ENCODE results near the gene CXCR6. TPM values are rescaled to one million over a fixed set of nuclear protein-coding genes. Genes with fewer than 3 reads are reported as not detected.

The CXCR6 gene
- polyA plus RNA-seq, 1 donor: 0.45 TPM

- DNase-seq: no peak
Measured at GRCh38 chr3:45949432-45949831, 6.2 kb downstream of the CXCR6 start.

DNA sequence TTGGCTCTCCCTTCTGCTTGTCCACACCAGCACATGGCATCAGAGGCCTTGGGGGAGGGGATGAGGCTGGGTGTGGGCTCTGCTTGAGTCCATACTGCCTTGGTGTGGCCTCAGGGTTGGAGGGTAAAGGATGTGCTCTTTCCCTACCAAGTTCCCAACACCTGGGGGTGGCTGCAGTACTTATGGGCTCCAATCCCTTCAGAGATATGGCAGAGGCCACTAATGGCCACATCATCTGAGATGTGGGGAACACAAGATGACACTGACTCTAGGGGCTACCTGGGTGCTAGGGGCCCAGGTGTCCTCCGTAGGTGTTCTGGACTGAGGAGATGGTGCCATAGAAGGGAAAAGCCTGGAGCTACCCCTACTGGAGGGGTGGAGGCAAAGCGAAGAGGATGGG lies 6.9 kb downstream of the CXCR6 start:
- DNase-seq: no peak

GRCh38 chr3:45950686-45951600 lies 7.7 kb downstream of the CXCR6 start:
- no peak for DNase-seq

DNA sequence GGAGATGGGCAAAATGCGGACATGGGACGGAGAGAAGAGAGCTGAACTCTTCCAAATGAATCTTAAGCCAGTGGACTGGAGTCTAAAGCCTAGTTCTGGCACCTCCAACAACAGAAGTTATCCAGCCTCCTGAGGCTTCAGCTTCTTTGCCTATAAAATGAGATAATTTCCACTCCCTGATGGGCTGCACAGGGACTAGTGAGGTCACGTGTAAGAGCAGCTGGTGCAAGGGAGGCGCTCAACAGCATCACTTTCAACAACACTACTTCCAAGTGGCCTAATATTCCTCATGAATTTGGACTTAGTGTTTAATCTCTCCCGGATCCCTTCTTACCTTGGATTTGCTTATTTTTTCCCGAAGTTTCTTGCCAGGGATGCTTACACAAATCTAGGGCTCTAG lies 8.7 kb downstream of the CXCR6 start:
- DNase-seq: no peak

DNA sequence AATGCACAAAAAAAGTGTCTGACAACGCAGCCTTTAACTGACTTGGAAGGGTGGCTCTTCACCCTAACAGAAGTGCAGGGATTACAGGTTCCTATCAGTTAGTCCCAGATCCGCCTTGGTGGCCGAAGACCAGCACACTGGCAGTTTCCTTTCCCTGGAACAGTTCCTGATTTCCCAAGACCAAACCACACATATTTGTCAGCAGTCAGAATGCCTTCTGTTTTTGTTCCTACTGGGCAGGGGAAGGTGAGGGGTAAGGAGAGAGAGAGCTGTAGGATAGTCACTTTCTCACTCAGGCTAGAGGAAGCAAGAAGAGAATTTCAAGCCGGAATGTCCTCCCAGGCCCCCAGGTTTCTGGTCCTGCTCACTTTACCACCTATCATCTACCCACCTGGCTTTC lies 9.2 kb downstream of the CXCR6 start:
- DNase-seq: no peak

DNA sequence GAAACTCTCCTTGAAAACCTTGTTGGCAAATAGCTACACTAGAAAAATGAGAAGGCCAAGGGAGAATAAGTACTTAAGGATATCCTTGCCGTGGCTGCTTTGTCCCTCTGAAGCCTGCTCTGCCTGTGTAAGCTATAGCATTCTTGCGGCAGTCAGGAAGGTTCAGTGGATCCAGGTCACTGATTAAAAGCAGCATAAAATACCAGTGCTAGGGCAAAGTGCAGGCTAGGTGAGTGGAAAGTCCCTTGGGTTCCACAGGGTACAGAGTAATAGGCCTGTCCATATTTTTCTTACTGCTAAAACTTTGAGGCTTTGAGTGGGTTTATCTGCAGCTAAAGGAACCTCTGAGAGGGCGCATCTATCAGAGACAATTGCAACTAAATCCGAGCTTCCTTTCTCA lies 10.3 kb downstream of the CXCR6 start:
- no peak for DNase-seq

DNA sequence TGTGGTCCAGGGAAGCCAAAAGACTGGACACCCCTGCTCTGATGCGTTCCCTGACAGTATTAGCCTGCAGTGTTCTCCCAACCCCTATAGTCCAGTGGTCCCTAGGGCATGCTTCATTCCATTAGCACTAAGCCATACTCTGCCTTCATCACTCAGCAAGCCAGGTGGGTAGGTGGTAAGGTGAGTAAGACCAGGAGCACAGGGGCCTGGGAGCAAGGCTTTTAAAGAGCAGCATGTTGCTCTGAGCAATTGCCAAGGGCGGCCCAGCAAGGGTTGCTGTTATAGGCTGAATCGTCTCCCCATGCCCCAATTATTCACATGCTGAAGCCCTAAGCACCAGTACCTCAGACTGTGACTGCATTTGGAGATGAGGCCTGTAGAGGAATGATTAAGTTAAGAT lies 11.0 kb downstream of the CXCR6 start:
- no peak for DNase-seq

- no peak for DNase-seq
Measured at GRCh38 chr3:45955017-45955647, 11.9 kb downstream of the CXCR6 start.

- DNase-seq: no peak
Measured at GRCh38 chr3:45955706-45956105, 12.4 kb downstream of the CXCR6 start.

DNA sequence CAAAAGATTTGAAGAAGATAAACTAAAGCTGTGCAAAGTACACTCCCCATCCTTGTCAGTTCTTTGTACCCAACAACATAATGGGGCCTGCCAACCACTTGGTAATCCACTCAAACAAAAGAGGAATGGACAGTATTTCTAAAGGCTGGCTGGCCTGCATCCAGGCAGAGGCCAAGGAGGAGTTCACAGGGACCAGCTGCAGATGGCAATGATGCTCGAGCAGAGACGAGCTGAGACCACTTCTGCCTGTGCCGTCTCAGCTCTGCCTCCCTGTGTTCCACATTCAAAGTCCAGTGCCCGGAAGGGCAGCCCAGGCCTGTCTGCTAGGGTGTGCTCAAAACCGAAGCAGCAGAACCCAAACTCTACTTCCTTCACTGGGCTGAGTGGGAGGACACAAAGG lies 14.3 kb downstream of the CXCR6 start:
- no peak for DNase-seq

DNA sequence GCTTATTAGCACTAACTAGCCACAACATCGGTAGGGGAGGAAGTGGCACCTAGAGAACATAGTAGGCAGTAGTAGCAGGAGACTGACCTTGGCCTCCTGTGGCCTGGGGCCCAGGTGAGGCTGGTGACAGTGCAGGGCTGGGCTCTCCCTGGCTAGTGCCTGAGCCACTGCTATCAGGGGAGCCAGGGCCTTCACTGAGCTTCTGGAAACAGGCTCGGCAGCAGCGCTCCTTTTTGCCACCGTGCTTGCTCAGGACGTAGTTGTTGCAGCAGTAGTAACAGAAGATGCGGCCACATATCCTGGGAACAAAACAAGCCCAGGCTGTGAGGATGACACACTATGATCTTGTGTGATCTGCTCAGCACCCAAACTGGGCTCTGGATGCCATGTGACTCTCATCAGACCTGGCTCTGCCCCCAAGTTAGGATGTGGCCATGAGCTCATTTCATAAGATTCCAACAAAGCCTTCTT lies 15.1 kb downstream of the CXCR6 start:
- no peak for DNase-seq

- DNase-seq: no peak
Measured at GRCh38 chr3:45959201-45959600, 15.9 kb downstream of the CXCR6 start.

GRCh38 chr3:45960289-45960688 lies 17.0 kb downstream of the CXCR6 start:
- DNase-seq: no peak

DNA sequence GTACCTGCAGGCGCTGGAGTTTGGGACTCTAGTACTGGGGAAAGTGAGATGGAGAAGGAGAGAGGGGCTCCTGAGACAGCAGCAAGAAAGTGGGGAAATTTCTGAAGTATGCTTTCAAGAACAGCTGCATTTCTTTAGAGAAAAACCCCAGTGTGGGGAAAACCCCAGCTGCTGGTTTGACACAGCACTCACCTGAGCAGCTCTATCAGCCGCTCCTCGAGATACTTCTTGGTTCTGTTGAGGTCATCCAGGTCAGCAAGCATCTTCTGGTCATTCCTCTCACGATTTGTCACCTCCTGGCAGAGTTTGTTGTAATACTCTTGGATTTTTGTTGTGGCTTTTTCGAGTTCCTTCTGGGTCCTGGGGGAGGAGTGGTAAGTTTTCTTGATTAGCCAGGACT lies 18.8 kb downstream of the CXCR6 start:
- DNase-seq: no peak

DNA sequence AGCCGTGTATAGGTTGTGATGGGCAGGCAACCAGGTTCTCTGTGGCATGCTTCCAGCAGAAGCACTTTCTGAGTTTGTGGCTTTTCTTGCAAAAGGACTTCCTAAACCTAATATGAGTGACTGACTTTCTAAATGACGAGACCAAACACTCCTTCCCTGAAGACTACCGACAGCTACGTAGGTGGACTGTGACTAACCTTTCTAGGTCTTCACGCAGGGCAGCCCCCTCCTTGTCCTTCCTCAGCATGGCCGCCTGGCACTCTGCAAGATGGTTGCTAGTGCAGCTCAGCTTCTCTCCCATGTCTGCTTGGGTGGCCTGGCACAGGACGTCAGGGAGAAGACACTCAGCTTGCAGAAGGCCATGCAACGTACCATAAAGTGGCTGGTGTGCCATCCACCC lies 20.9 kb downstream of the CXCR6 start:
- DNase-seq: no peak

GRCh38 chr3:45965253-45965652 lies 22.0 kb downstream of the CXCR6 start:
- DNase-seq: no peak

GRCh38 chr3:45965653-45966052 lies 22.4 kb downstream of the CXCR6 start:
- DNase-seq: no peak

DNA sequence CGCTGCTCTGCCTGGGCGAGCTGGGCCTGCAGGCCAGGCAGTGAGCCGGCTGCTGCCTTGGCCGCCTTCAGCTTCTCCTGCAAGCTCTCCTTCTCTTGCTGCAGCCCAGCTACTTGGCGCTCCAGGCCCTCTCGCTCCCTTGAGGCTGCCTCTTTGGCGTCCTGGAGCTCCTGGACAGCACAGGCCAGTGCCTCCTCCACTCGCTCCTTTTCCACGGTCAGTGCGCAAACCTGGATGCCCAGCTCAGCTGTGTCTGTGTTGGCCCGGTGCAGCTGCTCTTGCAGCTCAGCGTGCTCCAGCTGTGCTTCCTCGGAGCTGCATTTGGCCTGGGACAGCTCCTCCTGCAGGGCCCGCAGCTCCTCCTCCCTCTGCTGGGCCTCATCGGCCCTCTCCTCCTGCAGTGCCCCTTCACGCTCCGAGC lies 23.1 kb downstream of the CXCR6 start:
- peak; percentile 56 for DNase-seq

GRCh38 chr3:45966950-45967640 lies 23.8 kb downstream of the CXCR6 start:
- DNase-seq: no peak

- DNase-seq: no peak
Measured at GRCh38 chr3:45967724-45968123, 24.5 kb downstream of the CXCR6 start.

DNA sequence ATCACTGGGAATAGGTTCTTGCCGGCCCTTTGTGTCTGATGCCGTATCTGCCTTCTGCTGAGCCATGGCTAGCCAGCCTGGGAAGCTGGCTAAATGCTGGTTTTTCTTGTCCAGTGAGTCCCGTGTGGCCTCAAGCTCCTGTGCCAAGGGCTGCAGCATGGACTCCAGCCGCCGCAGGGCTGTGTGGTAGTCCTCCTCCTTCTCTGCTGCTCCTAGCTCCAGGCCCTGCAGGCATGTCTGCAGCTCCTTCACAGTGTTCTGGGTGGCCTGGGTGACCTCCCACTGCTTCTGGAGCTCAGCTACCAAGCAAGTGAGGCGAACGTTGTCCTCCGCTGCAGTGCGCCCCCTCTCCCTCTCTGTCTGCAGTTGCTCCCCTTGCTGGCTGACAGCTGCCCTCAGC lies 24.9 kb downstream of the CXCR6 start:
- no peak for DNase-seq

DNA sequence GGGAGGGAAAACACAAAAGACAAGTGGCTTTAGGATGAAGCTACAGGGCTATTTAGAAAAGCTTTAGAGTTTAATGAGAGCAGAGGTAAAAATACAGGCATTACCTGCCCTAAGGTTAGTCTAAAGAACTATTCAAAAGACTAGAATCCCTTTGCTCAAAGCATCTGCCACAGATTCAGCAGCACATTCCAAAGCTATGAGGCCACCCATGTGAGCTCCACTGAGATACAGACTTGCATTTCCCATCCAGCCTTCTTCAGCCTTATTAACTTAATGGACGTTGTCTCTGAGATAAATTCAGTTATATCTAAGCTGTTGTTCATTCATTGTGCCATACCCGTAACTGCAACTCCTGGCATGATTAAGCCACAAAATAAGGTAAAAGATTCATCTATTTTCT lies 25.4 kb downstream of the CXCR6 start:
- DNase-seq: no peak

DNA sequence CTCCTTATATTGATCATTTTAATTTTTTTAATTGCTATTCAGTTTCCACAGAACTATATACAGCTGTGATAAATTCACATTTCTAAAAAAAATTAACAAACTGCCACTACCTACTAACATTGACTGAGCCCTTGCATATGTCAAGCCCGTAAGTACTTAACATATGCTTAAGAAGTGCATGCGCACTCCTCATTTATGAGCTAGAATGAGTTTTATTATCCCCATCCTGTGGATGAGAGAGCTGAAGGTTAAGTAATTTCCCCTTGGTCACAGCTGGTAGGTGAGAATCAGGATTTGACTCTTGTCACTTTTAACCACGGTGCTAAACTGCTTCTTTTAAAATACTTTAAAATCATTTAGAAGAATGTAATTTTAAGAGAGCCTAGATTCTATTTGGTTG lies 25.9 kb downstream of the CXCR6 start:
- DNase-seq: no peak

Data from hindlimb muscle (tissue), 1 donor.